Left renal pelvis (tissue), 4 donors: ENCODE data around the gene PSMG1. TPM values are rescaled to one million over a fixed set of nuclear protein-coding genes. Genes with fewer than 3 reads are reported as not detected.
"Not testable (repeated sequence)": the region's sequence is repeated elsewhere in the genome, so short reads cannot be mapped to it uniquely, and the experiment has no call there.

Experiments
- DNase-seq, 4 donors: peaks; one replicate each; pipeline ENCODE4 v3.0.0-alpha.2; 2013; ENCODE audit warnings: low read depth in 4 of 4, low spot score in 3 of 4
- polyA plus RNA-seq, 4 donors: library from polyadenylated mRNA; unstranded; fragments of 120-200 nt; gene quantifications; one replicate each; pipeline ENCODE4 v1.2.1, GENCODE V29; 2013; ENCODE audit not compliant: insufficient read length in 4 of 4

Gene PSMG1
- polyA plus RNA-seq, result 10 to 100 TPM; 38.6 to 48.0 (median 46.6) TPM

- peak; percentile 71 to 81 (median 80) for DNase-seq
Measured at GRCh38 chr21:39183272-39184049, at the start of gene PSMG1. TSS of gene PSMG1 (minus strand) at chr21:39183451. CDS start at chr21:39183385, 66 bp downstream.

- no peak for DNase-seq
Measured at GRCh38 chr21:39232861-39233291, 49.6 kb upstream of the PSMG1 start.

GRCh38 chr21:39224930-39225329, 41.7 kb upstream of the PSMG1 start:
- no peak for DNase-seq

GRCh38 chr21:39221997-39222486, 38.8 kb upstream of the PSMG1 start:
- no peak for DNase-seq

GRCh38 chr21:39221282-39221996, 38.2 kb upstream of the PSMG1 start:
- DNase-seq, result no peak

GRCh38 chr21:39220875-39221274, 37.6 kb upstream of the PSMG1 start:
- not testable (repeated sequence) for DNase-seq

- DNase-seq, result no peak
Measured at GRCh38 chr21:39220150-39220549, 36.9 kb upstream of the PSMG1 start.

- DNase-seq, result no peak
Measured at GRCh38 chr21:39218082-39218409, 34.8 kb upstream of the PSMG1 start.

- no peak for DNase-seq
Measured at GRCh38 chr21:39217356-39218081, 34.3 kb upstream of the PSMG1 start.

GRCh38 chr21:39216290-39216689, 33.0 kb upstream of the PSMG1 start:
- peak in 1 of 4 donors; percentile 5 for DNase-seq

- DNase-seq, result no peak
Measured at GRCh38 chr21:39215078-39215477, 31.8 kb upstream of the PSMG1 start.

- DNase-seq, result no peak
Measured at GRCh38 chr21:39209334-39209688, 26.1 kb upstream of the PSMG1 start.

- peak in 1 of 4 donors; percentile 7 for DNase-seq
Measured at GRCh38 chr21:39208624-39209333, 25.5 kb upstream of the PSMG1 start.

GRCh38 chr21:39204134-39204533, 20.9 kb upstream of the PSMG1 start:
- no peak for DNase-seq

GRCh38 chr21:39198800-39199199, 15.5 kb upstream of the PSMG1 start:
- no peak for DNase-seq

- DNase-seq, result no peak
Measured at GRCh38 chr21:39197448-39198233, 14.4 kb upstream of the PSMG1 start.

GRCh38 chr21:39196838-39197237, 13.6 kb upstream of the PSMG1 start:
- no peak for DNase-seq

- DNase-seq, result no peak
Measured at GRCh38 chr21:39196310-39196709, 13.1 kb upstream of the PSMG1 start.

GRCh38 chr21:39193380-39193779, 10.1 kb upstream of the PSMG1 start:
- DNase-seq, result no peak
